Right ventricle myocardium inferior (tissue), 1 donor: ENCODE measurements around the gene ENOX1. TPM values are rescaled to one million over a fixed set of nuclear protein-coding genes. Genes with fewer than 3 reads are reported as not detected.
A peak's percentile ranks its signal among the peaks of the same experiment; 100 is the strongest.
"Not testable (repeated sequence)": the region's sequence is repeated elsewhere in the genome, so short reads cannot be mapped to it uniquely, and the experiment has no call there.

ENCODE experiments used
- ATAC-seq: fragments of 200-7000 bp; cut with Tn5 transposase; one replicate; pipeline ENCODE4 v1.9.1; 2020; ENCODE audit warnings: mild to moderate bottlenecking, moderate library complexity
- DNase-seq: peaks from one replicate; pipeline ENCODE4 v3.0.0; 2021; ENCODE audit errors: missing footprints
- intact Hi-C: fragments of 100-400 bp; cut with DNase I; formaldehyde crosslinking; loops from one replicate; pipeline ENCODE4 v1.11.0; 2022
- total RNA-seq: library from RNA; stranded (reverse); fragmentation: NEBNext Ultra II Directional; extraction: Animal tissue kit (Norgen Biotek cat#: 25700); gene quantifications from one replicate; pipeline ENCODE4 v1.2.1, GENCODE V29; 2021
- donor health status: DM: no; HTN: yes; CAD: no; lungs with severe emphysema.

The ENOX1 gene
- total RNA-seq, 1 donor from 2014 or later: 6.1 TPM

DNA sequence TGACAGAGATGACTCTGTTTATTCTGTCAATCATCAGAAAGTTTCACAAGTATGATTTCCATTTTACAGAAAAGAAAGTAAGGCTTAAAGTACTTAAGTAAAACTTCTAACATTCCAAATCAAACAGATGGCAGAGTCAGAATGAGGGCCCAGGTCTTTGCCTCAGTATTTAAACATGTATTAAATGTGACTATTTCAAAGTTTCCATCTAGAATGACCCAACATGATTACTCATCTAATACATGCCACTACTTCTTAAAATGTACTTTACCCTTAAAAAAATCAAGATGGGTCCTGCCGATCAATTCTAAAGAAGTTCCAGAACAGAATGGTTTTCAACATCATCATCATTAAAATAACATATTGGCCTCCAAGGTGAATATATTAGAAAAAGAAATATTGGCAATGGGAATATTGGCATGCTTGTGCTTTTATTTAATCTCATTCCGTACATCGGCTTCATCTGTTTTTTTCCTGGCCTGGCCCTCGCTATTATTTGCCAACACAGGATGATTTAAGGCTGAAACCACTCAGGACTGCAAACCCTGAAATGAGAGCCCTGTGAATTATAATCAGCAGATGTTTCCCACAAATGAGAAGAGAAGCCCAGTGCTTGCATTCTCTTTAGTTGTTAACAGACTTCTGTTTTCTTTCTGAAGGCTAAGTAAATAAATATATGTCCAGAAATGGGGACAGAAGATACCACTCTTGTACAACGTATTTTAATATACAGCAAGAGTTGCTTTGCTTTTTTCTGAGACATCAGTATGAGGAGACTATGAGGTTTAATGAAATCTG is 423.4 kb downstream of the ENOX1 start:
- intact Hi-C loops: no loop called here
- DNase-seq: no peak
- no peak for ATAC-seq

DNA sequence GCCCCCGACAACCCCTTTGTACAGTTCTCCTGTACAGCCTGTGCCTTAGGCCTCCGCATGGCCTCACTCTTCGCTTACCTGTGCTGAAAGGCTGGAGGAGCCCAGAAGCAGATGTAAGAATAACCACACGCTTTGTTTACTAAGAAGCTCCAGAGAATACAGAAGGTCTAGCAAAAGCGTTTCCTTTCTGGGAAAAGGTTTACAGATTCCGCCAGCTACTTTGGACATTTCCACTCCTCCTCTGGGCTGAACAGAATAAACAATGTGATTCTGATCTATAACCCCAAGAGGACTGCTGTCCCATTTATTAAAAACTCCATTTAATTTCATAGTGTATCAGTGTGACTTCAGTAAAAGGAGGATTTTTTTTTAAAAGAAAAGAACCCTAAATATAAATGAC is 424.2 kb downstream of the ENOX1 start:
- no peak for DNase-seq
- no peak for ATAC-seq
- intact Hi-C loops: no loop called here

DNA sequence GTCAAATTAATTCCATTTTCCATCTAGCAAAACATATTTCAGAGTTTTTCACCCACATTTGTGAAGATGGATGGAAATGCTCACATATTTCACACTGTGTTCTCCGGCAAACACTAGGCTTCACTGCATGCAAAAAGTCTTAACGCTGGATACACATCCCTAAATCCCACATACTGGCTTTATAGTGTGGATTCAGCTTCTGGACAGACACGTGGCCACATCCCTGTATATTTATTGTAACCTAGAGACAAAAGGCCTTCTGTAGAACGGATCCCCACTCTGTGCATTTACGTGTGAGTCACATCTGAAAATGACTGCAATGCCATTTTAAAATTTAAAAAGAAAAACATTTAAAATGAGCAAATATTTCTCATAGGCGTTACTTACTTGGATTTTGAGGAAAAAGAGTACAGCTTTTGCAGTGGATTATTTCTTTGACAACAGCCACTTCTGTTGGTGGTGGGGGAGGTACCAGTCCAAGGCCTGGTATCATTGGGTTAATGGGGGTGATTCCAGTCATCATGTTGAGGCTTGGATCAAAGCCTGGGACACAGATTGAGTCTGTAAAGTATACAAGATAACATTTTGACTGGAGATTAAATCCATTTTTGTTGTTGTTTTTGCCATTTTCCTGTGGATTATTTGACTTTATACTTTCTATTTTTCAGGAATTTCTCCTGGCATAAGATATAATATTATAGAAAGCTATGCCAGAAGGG is 425.7 kb downstream of the ENOX1 start:
- ATAC-seq: no peak
- no peak for DNase-seq
- intact Hi-C loops: no loop called here

DNA sequence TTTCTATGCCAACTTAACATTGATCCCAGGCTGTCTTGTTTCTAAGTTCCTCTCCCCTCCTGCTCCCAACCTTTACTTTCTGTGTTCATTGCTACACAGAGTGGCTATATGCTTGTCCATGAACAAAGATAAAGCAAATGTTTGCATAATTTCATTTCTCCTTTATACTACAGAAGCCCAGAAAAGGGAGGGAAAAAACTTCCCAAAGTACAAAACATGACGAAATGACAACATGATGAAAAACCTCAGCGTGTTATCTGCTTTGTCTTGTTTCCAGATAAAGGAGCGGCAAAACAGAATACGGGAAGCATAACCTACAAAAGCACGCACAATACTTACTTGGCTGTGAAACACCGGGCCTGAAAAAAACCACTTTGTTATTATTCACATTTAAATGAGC is 426.6 kb downstream of the ENOX1 start:
- no peak for DNase-seq
- no peak for ATAC-seq
- intact Hi-C loops: no loop called here

DNA sequence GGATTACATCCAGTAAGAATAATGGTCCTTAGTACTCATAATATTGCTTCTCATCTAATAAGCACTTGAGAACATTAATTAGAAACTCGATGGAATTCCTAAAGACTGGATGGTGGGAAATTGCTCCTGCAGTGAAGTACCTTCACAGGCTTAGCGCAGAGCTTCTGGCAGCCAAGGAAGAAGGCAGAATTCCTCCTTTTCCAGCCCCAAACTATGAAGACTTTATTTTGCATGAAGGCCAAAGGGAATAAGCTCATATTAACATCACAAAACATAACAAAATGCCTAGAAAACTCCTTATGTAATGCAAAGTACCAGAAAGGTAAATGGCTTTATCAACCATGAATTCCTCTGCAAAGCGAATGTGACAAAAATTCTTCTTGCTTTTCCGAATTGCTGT is 427.2 kb downstream of the ENOX1 start:
- intact Hi-C loops: no loop called here
- ATAC-seq: no peak
- DNase-seq: no peak

DNA sequence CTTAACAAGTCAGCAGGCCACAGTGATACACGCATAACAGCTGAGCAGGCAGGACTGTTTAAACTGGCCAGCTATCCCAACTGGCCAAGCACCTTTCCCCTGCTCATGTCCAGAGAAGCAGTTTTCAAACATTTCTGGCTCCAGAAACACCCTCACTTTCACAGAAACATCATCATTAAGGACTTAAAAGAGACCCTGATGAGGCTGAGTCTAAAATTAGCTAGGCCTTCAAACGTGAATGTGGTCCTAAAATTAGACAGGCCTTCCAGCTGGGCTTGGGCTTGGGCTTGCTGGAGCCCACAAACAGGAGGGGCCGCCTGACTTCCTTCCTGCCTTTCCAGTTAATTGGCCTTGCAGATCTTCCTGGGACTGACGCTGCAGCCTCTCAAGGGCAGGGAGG is 429.2 kb downstream of the ENOX1 start:
- peak; percentile 61 for DNase-seq
- no peak for ATAC-seq
- intact Hi-C loops: no loop called here

DNA sequence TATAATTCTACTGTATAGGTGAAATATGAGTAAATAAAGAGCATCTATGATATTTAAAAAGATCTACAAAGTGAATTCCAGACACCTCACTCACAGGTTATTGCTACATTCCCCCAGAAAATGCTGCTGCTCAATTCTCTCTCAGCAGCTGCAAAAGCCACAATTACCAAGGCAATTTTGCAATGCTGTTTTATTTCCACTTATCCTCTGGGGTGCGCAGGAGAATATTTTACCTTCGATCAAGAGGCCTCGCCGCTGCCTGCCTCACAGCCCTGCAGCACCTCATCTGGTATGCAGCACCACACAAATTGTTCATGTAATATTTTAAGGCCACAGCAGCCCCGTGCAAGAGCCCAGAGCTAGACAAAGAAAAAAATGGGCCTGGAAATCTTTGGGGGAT is 430.2 kb downstream of the ENOX1 start:
- DNase-seq (no peak), ATAC-seq (no peak)
- intact Hi-C loops: no loop called here

DNA sequence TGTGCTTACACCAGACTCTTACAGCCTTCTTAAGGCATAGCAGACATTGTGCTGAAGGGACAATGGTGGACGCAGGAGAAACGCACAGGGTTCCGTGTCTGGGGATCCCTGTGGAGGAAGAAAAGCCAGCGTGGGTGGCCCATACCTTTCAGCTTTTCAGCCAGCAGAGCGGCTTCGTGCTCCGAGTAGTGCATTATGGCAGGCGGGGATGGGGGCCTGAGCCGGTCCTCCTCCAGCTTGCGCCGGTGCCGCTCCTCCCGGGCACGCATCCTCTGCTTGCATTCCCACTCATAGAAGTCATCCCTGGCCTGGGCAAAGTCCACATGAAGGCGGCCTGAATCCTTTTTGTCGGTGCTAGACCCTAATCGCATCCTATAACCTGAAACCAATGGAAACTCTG is 431.0 kb downstream of the ENOX1 start:
- no peak for DNase-seq
- intact Hi-C loops: no loop called here
- ATAC-seq: no peak

DNA sequence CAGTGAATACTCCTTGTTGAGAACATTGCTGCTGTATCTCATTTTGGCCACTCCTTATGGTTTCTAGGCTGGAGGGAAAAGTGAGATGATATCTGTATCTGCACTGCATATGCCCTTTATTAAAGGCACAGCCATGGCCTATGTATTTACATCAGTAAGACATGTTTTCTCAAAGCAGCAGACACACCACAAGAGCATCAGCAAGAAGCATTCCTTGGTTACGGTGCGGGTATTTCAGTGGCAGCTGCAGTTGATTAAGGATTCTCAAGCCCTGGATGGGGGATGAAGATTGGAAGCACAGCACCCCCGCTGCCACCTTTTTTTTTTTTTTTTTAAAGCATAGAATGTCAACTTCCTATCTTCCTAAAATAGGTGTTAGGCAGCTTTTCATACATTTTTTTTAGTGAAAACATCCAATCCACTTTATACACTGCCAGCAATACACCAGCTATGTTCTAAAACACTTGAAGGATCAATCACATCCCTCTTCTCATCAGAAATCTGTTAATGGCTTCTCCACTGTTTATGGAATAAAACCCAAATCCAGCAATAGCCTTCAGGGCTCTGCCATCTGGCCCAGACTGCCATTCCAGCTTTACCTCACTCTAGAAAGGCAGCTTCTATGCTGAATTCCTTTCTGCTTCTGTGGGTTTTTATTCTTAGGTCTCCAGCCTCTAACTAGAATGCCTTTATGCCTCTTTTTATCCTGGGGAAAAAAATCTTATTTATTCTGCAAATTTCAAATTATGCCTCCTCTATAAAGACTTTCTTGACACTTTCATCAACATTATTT is 432.4 kb downstream of the ENOX1 start:
- DNase-seq (no peak), ATAC-seq (no peak)
- intact Hi-C loops: no loop called here

DNA sequence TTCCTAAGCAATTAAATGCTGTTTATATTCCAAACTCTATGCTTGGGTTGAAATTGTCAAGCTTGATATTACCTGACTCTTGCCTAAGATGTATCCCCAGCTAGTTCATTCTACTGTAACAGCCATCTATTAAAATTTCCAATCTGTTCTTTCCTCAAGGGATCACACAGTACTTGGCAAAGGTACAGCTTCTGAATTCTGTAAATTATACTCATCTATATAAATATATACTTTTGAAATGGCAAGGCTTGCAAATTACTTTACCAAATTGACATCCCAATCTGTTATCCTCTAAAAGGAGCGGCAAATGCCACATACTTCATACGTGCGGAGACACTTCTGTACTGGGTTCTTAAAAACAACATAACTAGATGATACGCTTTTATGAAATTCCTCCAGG is 433.1 kb downstream of the ENOX1 start:
- DNase-seq: no peak
- no peak for ATAC-seq
- intact Hi-C loops: no loop called here

DNA sequence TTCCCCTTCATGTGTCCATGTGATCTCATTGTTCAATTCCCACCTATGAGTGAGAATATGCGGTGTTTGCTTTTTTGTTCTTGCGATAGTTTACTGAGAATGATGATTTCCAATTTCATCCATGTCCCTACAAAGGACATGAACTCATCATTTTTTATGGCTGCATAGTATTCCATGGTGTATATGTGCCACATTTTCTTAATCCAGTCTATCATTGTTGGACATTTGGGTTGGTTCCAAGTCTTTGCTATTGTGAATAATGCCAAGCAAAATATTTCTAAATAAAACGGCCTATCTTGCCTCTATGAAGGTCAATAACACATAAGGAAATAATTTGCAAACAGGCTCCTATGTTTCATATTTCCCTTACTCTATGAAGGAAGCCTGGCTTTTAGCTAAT is 435.2 kb downstream of the ENOX1 start:
- intact Hi-C loops, ATAC-seq, DNase-seq: not testable (repeated sequence)

DNA sequence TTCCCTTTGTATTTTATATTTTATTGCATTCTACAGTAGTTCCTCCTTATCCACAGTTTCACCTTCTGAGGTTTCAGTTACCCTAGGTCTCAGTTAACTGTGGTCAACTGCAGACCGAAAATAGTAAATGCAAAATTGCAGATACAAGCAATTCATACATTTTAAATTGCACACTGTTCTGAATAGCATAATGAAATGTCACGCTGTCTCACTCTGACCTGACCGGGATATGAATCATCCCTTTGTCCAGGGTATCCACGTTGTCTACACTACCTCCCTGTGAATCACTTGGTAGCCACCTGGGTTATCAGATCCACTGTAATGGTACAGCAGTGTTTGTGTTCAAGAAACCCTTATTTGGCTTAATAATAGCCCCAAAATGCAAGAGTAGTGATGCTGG is 438.4 kb downstream of the ENOX1 start:
- DNase-seq (no peak), ATAC-seq (no peak)
- intact Hi-C loops: no loop called here

DNA sequence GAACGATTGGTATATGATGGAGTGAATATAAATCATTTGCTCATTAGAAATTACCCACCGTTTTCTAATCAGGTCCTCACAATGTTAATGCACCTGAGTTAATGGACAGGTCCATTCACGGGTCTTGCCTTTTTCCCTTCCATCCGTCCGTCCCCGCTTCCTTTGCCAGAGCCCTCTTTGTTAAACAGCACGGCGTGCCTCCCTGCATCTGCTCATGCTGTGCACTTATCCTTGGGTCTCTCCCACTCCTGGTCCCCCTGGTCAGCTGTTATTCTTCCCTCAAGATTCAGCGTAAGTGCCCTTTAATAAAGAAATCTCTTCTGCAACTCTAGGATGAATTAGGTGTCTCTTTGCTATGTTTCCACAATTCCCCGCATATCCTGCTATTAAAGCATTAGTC is 438.9 kb downstream of the ENOX1 start:
- no peak for ATAC-seq
- intact Hi-C loops: no loop called here
- DNase-seq: no peak

DNA sequence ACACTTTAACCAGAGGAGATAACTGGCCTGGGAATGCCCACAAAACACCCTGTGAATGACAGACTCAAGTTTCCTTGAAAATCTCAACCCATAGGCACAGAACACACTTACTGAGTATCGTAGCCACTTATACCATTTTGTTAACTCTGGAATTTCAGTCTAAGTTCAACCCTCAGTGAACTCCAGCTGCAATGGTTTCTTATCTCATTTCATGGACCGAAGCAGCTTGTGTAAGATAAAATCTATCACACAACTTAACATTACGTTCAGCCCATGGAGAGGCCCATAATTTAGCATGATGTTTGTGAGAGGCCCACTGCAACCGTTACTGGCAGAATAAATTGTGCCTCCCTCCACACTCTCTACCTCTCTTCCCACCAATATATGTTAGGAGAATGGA is 440.3 kb downstream of the ENOX1 start:
- intact Hi-C loops: no loop called here
- ATAC-seq: no peak
- no peak for DNase-seq

DNA sequence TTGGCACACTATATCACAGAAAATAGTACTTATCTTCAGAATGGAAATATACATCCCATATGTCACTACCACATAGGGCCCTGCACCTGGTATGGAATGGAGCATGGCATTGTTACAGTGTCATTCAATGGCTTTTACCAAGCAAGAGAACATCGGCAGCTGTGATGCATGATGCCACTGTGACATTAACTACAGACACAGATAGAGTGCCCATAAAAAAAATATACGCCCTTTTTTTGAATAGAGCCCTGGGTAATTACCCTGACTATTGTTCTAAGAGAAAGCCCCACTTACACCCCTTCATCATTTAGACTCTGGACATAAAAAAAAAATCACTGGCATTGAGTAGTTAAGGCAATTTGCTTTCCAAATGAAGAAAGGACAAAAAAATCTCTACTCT is 443.1 kb downstream of the ENOX1 start:
- ATAC-seq (no peak), DNase-seq (no peak)
- intact Hi-C loops: no loop called here

DNA sequence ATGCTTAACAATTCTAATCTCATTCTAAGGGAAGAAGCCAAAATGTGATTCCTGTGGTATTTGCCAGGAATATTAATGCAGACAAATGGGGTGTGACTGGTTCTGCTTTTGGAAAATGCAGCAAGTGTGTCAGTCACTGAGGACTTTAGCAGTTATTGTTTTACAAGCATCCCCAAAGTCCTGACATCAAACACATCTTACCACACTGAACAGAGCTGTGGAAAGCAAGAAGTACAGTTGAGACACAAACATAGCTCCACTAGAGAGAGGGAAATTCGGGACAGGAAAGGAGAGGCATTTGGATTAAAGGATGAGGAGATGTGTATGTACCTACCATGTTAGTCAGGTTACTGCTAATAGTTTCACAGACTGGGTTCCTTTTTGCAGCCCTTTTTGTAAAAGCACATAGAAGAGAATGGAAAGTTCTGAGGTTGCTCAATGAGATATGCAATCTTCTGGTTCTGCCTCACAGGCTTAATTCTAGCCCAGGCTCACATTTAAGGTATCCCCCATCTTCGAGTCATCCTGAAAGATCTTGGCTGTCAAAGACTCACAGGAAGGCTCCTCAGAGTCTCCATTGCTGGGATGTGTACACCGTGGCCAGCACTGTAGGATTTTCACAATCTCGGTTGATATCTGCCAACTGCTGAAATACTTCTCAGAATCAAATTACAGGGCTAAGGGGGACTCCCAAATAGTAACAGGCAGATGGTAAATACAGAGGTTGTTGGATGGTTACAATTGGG is 446.8 kb downstream of the ENOX1 start:
- DNase-seq (no peak), ATAC-seq (no peak)
- intact Hi-C loops: no loop called here

DNA sequence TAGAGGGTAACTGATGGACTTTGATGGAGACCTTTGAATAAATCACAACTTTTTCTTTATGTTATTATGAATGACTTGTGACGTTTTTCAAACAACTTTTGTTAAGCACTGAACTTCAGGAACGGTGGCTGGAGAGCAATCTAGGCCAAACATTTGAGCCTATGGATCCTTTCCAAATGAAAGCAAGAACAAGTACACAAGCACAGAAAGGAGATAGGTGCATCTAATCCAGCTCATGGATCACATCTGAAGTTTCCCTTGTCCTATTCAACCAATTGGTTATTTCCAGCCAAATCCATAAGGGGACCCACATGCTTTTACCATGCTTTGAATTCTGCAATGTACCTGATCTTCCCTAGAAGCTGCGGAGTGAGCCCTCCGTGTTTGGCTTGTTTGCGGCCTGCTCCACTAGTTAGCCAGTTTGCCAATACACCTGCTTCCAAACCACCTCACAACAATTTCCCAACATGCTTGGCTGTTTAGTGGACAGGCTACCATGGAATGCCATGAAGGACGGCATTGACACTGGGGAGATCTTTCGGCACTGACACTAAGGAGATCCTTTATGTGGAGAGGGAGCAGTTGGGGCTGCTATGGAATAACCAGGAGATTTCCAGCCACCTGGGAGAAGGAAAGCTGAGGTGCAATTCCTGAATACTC is 447.5 kb downstream of the ENOX1 start:
- DNase-seq: no peak
- intact Hi-C loops: no loop called here
- no peak for ATAC-seq

DNA sequence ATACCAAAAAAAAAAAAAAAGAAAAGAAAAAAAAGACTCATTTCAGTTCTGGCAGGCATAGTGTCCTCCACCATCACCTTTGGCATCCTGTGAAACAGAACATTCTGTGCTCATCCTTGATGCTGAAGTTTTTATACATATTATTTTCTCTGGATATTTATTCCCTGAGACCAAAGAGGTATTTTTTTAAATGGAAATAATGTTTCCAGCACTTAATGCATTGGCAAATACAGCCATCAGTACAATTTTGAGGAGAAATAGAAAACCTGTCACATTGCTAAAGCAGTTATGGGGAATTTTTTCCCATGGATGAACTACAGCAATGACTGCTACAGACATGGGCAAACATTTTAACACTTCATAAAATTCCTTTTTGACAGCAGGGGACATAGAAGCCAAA is 451.0 kb downstream of the ENOX1 start:
- ATAC-seq (no peak), DNase-seq (no peak)
- intact Hi-C loops: no loop called here

DNA sequence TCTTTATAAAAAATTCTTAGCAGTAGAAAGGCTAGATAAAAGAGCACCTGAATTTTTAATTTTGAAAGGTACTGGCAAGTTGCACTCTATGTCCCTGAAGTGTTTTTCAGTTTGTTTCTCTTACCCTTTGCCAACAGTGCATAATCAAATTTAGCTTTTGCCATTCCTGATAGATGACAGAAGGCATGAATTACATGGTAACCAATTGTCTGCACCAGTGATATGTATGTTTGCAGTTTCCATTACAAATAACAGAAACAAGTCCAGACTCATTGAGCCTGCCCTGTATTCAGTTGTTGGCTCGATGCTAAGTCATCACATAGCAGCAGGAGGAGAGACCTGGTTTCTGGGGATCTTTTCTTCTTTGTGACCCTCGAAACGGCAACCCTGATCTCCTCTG is 453.6 kb downstream of the ENOX1 start:
- intact Hi-C loops: loop anchor here (5.0 kb wide), 1 partner anchor 139 kb away; no protein-coding TSS in a partner anchor
- ATAC-seq (no peak), DNase-seq (no peak)
